ENCODE measurements around the gene UCK2. TPM values are rescaled to one million over a fixed set of nuclear protein-coding genes. Genes with fewer than 3 reads are reported as not detected.

UCK2 gene
- total RNA-seq, 1 experiment from 2014 or later, result 88.4 TPM

- intact Hi-C loops (cut with micrococcal nuclease), result no loop called here
These were observed 5.5 kb downstream of the UCK2 start for GRCh38 chr1:165832902-165833301.

DNA sequence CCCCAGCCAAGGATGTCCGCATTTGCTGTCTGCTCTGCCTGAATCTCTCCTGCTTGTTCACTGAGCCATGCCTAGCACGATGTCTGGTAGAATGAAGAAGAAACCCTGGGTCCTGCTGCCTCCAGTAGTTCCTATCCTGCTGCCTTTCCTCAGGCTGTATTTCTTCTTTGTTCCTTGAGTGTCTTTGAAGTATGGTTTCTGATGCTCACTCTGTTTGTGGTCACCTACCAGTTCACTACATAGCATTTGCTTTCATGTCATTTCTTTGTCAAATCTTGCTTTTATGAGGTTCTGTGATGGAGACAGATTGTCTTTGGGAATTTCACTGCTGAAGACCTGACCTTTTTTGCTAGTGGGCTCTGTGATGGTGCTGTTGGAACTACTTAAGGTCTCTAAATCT, 5.9 kb downstream of the UCK2 start:
- no peak overlapping the region for H3K27ac ChIP-seq (ENCODE audit: low read depth, low read length)
- no peaks in the 10 kb centered on the region for H3K27me3 ChIP-seq (ENCODE audit: insufficient read depth, low read length)
- peaks cover 100% of the 10 kb centered on the region for H3K79me2 ChIP-seq (ENCODE audit: insufficient read depth, low read length)
- ATAC-seq (no peak), DNase-seq (ENCODE audit: low read depth, low spot score) (no peak)
- peaks cover 0 to 6% of the 10 kb centered on the region in 2 experiments; a peak in 1 of 4 replicates for H3K36me3 ChIP-seq (ENCODE audit: control insufficient read depth in 1 of 2, insufficient read depth in 2 of 2, low read length in 2 of 2)
- peaks cover 31% of the 10 kb centered on the region; the same call in 1 of the 2 replicates for H4K20me1 ChIP-seq (ENCODE audit: insufficient read depth)
- no peak overlapping the region for H3K9ac ChIP-seq (ENCODE audit: low read length)
- no peak overlapping the region for H2AFZ ChIP-seq (ENCODE audit: low read depth, low read length, poor library complexity, severe bottlenecking)
- no peaks in the 10 kb centered on the region for H3K9me3 ChIP-seq (ENCODE audit: control insufficient read depth in 1 of 2, insufficient read depth in 1 of 2, low read depth in 1 of 2, low read length in 2 of 2)
- ChIA-PET POLR2A (no interaction called here), RAD21 (ENCODE audit: low non-redundant PET in 1 of 2, low total read pairs in 2 of 2, uncharacterized antibody in 2 of 2, unreplicated experiment in 2 of 2) (no interaction called here), CTCF (no interaction called here)
- BruUV-seq (replicated peaks), result no TSS peak
- H3K9me2 ChIP-seq (ENCODE audit: insufficient read depth), result no peaks in the 10 kb centered on the region
- peaks cover 6 to 10% of the 10 kb centered on the region in 2 experiments; a peak in 3 of 4 replicates for H3K4me1 ChIP-seq (ENCODE audit: control insufficient read depth in 1 of 2, insufficient read depth in 2 of 2, low read length in 2 of 2)
- TF ChIP-seq JUND (IDR thresholded peaks at IDR 0.05), result no peak
- TF ChIP-seq ZBTB33 (IDR thresholded peaks at IDR 0.05; ENCODE audit: extremely low read depth, insufficient replicate concordance, low read length), result no peak
- no peak for TF ChIP-seq RAD21 (IDR thresholded peaks at IDR 0.05; ENCODE audit: low read depth)
- no peak for TF ChIP-seq ZNF274 (IDR thresholded peaks at IDR 0.05; ENCODE audit: low read depth, low read length)
- no peak for TF ChIP-seq ELF1 (IDR thresholded peaks at IDR 0.05; ENCODE audit: borderline replicate concordance, low read depth)
- TF ChIP-seq FOSL1 (IDR thresholded peaks at IDR 0.05; ENCODE audit: low read depth), result no peak
- TF ChIP-seq CEBPB (IDR thresholded peaks at IDR 0.05; ENCODE audit: low read depth), result no peak
- no peak for TF ChIP-seq TCF7L2 (IDR thresholded peaks at IDR 0.05; ENCODE audit: borderline replicate concordance, extremely low read depth, insufficient read depth, insufficient read length)
- no peak overlapping the region for H3K4me3 ChIP-seq (replicated peaks in 1 of 2; ENCODE audit: low read depth in 1 of 2, low read length in 2 of 2)
- no peak overlapping the region for H3K4me2 ChIP-seq (ENCODE audit: low read length)
- intact Hi-C loops (cut with micrococcal nuclease), result no loop called here

More at GRCh38 chr1:165832902-165833301, 5.5 kb downstream of the UCK2 start:
- no TSS peak for BruUV-seq (replicated peaks)
- DNase-seq (ENCODE audit: low read depth, low spot score) (no peak), ATAC-seq (no peak)
- ChIA-PET POLR2A (no interaction called here), RAD21 (ENCODE audit: low non-redundant PET in 1 of 2, low total read pairs in 2 of 2, uncharacterized antibody in 2 of 2, unreplicated experiment in 2 of 2) (no interaction called here), CTCF (no interaction called here)
- peaks cover 100% of the 10 kb centered on the region for H3K79me2 ChIP-seq (ENCODE audit: insufficient read depth, low read length)
- H2AFZ ChIP-seq (ENCODE audit: low read depth, low read length, poor library complexity, severe bottlenecking), result no peak overlapping the region
- H3K9me2 ChIP-seq (ENCODE audit: insufficient read depth), result no peaks in the 10 kb centered on the region
- peaks cover 6 to 10% of the 10 kb centered on the region in 2 experiments; a peak in 3 of 4 replicates for H3K4me1 ChIP-seq (ENCODE audit: control insufficient read depth in 1 of 2, insufficient read depth in 2 of 2, low read length in 2 of 2)
- H3K9ac ChIP-seq (ENCODE audit: low read length), result no peak overlapping the region
- H3K4me2 ChIP-seq (ENCODE audit: low read length), result no peak overlapping the region
- TF ChIP-seq EZH2phosphoT487 (IDR thresholded peaks at IDR 0.05; ENCODE audit: borderline replicate concordance), result no peak
- no peak for TF ChIP-seq CEBPB (IDR thresholded peaks at IDR 0.05; ENCODE audit: low read depth)
- TF ChIP-seq, protein P1, sequence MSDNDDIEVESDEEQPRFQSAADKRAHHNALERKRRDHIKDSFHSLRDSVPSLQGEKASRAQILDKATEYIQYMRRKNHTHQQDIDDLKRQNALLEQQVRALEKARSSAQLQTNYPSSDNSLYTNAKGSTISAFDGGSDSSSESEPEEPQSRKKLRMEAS (IDR thresholded peaks at IDR 0.05), result no peak
- no peak overlapping the region for H3K27ac ChIP-seq (ENCODE audit: low read depth, low read length)
- no peak overlapping the region for H3K4me3 ChIP-seq (replicated peaks in 1 of 2; ENCODE audit: low read depth in 1 of 2, low read length in 2 of 2)
- H3K9me3 ChIP-seq (ENCODE audit: control insufficient read depth in 1 of 2, insufficient read depth in 1 of 2, low read depth in 1 of 2, low read length in 2 of 2), result no peaks in the 10 kb centered on the region
- H3K36me3 ChIP-seq (ENCODE audit: control insufficient read depth in 1 of 2, insufficient read depth in 2 of 2, low read length in 2 of 2), result peaks cover 0 to 6% of the 10 kb centered on the region in 2 experiments; a peak in 1 of 4 replicates
- peaks cover 27% of the 10 kb centered on the region; the same call in 1 of the 2 replicates for H4K20me1 ChIP-seq (ENCODE audit: insufficient read depth)
- H3K27me3 ChIP-seq (ENCODE audit: insufficient read depth, low read length), result no peaks in the 10 kb centered on the region

Data from HCT116 (cell line).